Panc1 (cell line): ENCODE data around the gene ATP6V0A4.
"Not testable (repeated sequence)": the region's sequence is repeated elsewhere in the genome, so short reads cannot be mapped to it uniquely, and the experiment has no call there.

Source experiments
- POLR2AphosphoS5 ChIP-seq: IDR thresholded peaks from 2 replicates; pipeline ENCODE4 v1.6.1; 2012; ENCODE audit warnings: mild to moderate bottlenecking, low read depth, low read length, moderate library complexity
- TF ChIP-seq, protein P1 (sequence below): fragments of 450-650 bp; IDR thresholded peaks from 2 replicates; pipeline ENCODE4 v1.5.1; 2017; ENCODE audit warnings: mild to moderate bottlenecking
- TF ChIP-seq, protein P2 (sequence below), 2 experiments: IDR thresholded peaks; 2 replicates each; pipeline ENCODE4 v1.6.1; 2011 to 2012; ENCODE audit warnings: low read depth in 2 of 2, control low read depth in 1 of 2, low read length in 1 of 2, mild to moderate bottlenecking in 1 of 2, moderate library complexity in 1 of 2; ENCODE audit not compliant: insufficient read depth in 1 of 2

DNA sequence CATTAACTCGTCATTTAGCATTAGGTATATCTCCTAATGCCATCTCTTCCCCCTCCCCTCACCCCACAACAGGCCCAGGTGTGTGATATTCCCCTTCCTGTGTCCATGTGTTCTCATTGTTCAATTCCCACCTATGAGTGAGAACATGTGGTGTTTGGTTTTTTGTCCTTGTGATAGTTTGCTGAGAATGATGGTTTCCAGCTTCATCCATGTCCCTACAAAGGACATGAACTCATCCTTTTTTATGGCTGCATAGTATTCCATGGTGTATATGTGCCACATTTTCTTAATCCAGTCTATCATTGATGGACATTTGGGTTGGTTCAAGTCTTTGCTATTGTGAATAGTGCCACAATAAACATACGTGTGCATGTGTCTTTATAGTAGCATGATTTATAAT, 13.3 kb upstream of the ATP6V0A4 start:
- TF ChIP-seq, protein P1, sequence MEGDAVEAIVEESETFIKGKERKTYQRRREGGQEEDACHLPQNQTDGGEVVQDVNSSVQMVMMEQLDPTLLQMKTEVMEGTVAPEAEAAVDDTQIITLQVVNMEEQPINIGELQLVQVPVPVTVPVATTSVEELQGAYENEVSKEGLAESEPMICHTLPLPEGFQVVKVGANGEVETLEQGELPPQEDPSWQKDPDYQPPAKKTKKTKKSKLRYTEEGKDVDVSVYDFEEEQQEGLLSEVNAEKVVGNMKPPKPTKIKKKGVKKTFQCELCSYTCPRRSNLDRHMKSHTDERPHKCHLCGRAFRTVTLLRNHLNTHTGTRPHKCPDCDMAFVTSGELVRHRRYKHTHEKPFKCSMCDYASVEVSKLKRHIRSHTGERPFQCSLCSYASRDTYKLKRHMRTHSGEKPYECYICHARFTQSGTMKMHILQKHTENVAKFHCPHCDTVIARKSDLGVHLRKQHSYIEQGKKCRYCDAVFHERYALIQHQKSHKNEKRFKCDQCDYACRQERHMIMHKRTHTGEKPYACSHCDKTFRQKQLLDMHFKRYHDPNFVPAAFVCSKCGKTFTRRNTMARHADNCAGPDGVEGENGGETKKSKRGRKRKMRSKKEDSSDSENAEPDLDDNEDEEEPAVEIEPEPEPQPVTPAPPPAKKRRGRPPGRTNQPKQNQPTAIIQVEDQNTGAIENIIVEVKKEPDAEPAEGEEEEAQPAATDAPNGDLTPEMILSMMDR = not testable (repeated sequence)
- TF ChIP-seq POLR2AphosphoS5 = not testable (repeated sequence)
- TF ChIP-seq, protein P2, sequence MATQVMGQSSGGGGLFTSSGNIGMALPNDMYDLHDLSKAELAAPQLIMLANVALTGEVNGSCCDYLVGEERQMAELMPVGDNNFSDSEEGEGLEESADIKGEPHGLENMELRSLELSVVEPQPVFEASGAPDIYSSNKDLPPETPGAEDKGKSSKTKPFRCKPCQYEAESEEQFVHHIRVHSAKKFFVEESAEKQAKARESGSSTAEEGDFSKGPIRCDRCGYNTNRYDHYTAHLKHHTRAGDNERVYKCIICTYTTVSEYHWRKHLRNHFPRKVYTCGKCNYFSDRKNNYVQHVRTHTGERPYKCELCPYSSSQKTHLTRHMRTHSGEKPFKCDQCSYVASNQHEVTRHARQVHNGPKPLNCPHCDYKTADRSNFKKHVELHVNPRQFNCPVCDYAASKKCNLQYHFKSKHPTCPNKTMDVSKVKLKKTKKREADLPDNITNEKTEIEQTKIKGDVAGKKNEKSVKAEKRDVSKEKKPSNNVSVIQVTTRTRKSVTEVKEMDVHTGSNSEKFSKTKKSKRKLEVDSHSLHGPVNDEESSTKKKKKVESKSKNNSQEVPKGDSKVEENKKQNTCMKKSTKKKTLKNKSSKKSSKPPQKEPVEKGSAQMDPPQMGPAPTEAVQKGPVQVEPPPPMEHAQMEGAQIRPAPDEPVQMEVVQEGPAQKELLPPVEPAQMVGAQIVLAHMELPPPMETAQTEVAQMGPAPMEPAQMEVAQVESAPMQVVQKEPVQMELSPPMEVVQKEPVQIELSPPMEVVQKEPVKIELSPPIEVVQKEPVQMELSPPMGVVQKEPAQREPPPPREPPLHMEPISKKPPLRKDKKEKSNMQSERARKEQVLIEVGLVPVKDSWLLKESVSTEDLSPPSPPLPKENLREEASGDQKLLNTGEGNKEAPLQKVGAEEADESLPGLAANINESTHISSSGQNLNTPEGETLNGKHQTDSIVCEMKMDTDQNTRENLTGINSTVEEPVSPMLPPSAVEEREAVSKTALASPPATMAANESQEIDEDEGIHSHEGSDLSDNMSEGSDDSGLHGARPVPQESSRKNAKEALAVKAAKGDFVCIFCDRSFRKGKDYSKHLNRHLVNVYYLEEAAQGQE (IDR thresholded peaks at IDR 0.05; ENCODE audit: insufficient read depth in 1 of 2, low read depth in 2 of 2, low read length in 1 of 2) = not testable (repeated sequence)
